ENCODE data around the gene RNASE8.

Gene RNASE8

GRCh38 chr14:21054123-21054767, 3.4 kb upstream of the RNASE8 start:
- no peak for DNase-seq

GRCh38 chr14:21054768-21055145, 2.9 kb upstream of the RNASE8 start:
- DNase-seq = no peak

- DNase-seq = no peak
Measured at GRCh38 chr14:21055432-21056117, 2.0 kb upstream of the RNASE8 start.

- DNase-seq = peak; percentile 75
Measured at GRCh38 chr14:21056520-21057163, 980 bp upstream of the RNASE8 start.

GRCh38 chr14:21058903-21059302, 1.3 kb downstream of the RNASE8 start:
- DNase-seq = no peak

GRCh38 chr14:21059842-21060613, 2.4 kb downstream of the RNASE8 start:
- DNase-seq = peak; percentile 41

- DNase-seq = no peak
Measured at GRCh38 chr14:21060614-21061346, 3.2 kb downstream of the RNASE8 start.

- DNase-seq = no peak
Measured at GRCh38 chr14:21061347-21061668, 3.7 kb downstream of the RNASE8 start.

- DNase-seq = peak; percentile 94
Measured at GRCh38 chr14:21063479-21063878, 5.9 kb downstream of the RNASE8 start.

- DNase-seq = no peak
Measured at GRCh38 chr14:21066882-21067502, 9.4 kb downstream of the RNASE8 start.

GRCh38 chr14:21068521-21069387, 11.1 kb downstream of the RNASE8 start:
- peak; percentile 72 for DNase-seq

GRCh38 chr14:21069388-21070082, 11.9 kb downstream of the RNASE8 start:
- peak; percentile 48 for DNase-seq

- DNase-seq = peak; percentile 66
Measured at GRCh38 chr14:21070083-21070609, 12.5 kb downstream of the RNASE8 start, which contains the start of gene ARHGEF40. TSS of gene ARHGEF40 (plus strand) at chr14:21070304. CDS start at chr14:21070397, 93 bp downstream.

- peak; percentile 56 for DNase-seq
Measured at GRCh38 chr14:21070610-21071224, 13.1 kb downstream of the RNASE8 start.

GRCh38 chr14:21071225-21072030, 13.8 kb downstream of the RNASE8 start:
- peak; percentile 97 for DNase-seq

- DNase-seq = peak; percentile 86
Measured at GRCh38 chr14:21072031-21072473, 14.4 kb downstream of the RNASE8 start.

- no peak for DNase-seq
Measured at GRCh38 chr14:21072781-21073339, 15.2 kb downstream of the RNASE8 start.

- no peak for DNase-seq
Measured at GRCh38 chr14:21073921-21074320, 16.3 kb downstream of the RNASE8 start.
